Kidney capillary endothelial cell (primary cell): ENCODE results near the gene PTPRU.

Experiments
- DNase-seq: peaks from one replicate; pipeline ENCODE4 v3.0.0-alpha.2; 2018; ENCODE audit warnings: low spot score

PTPRU gene

GRCh38 chr1:29335573-29335972, 99.3 kb downstream of the PTPRU start:
- DNase-seq: no peak

GRCh38 chr1:29338908-29339575, 102.7 kb downstream of the PTPRU start:
- no peak for DNase-seq

- no peak for DNase-seq
Measured at GRCh38 chr1:29341936-29342335, 105.6 kb downstream of the PTPRU start.

- DNase-seq: no peak
Measured at GRCh38 chr1:29342351-29342750, 106.0 kb downstream of the PTPRU start.

- no peak for DNase-seq
Measured at GRCh38 chr1:29342983-29343382, 106.7 kb downstream of the PTPRU start.

- no peak for DNase-seq
Measured at GRCh38 chr1:29343476-29343875, 107.2 kb downstream of the PTPRU start.

GRCh38 chr1:29343908-29344307, 107.6 kb downstream of the PTPRU start:
- no peak for DNase-seq

GRCh38 chr1:29344336-29344735, 108.0 kb downstream of the PTPRU start:
- no peak for DNase-seq

GRCh38 chr1:29346576-29346975, 110.3 kb downstream of the PTPRU start:
- no peak for DNase-seq

GRCh38 chr1:29349871-29350491, 113.7 kb downstream of the PTPRU start:
- DNase-seq: no peak

- no peak for DNase-seq
Measured at GRCh38 chr1:29352719-29353420, 116.5 kb downstream of the PTPRU start.

- peak; percentile 8 for DNase-seq
Measured at GRCh38 chr1:29354511-29355098, 118.3 kb downstream of the PTPRU start.

GRCh38 chr1:29355375-29355774, 119.1 kb downstream of the PTPRU start:
- no peak for DNase-seq

GRCh38 chr1:29356663-29357062, 120.3 kb downstream of the PTPRU start:
- no peak for DNase-seq

- no peak for DNase-seq
Measured at GRCh38 chr1:29357452-29357851, 121.1 kb downstream of the PTPRU start.

GRCh38 chr1:29358183-29358582, 121.9 kb downstream of the PTPRU start:
- no peak for DNase-seq

GRCh38 chr1:29360768-29361167, 124.4 kb downstream of the PTPRU start:
- no peak for DNase-seq

GRCh38 chr1:29361686-29362085, 125.4 kb downstream of the PTPRU start:
- DNase-seq: no peak

- DNase-seq: no peak
Measured at GRCh38 chr1:29362116-29362515, 125.8 kb downstream of the PTPRU start.

- no peak for DNase-seq
Measured at GRCh38 chr1:29362764-29363163, 126.4 kb downstream of the PTPRU start.

- no peak for DNase-seq
Measured at GRCh38 chr1:29363536-29363935, 127.2 kb downstream of the PTPRU start.

GRCh38 chr1:29364101-29364678, 127.9 kb downstream of the PTPRU start:
- no peak for DNase-seq
